ENCODE measurements around the gene CHP1. TPM values are rescaled to one million over a fixed set of nuclear protein-coding genes. Genes with fewer than 3 reads are reported as not detected.
A peak's percentile ranks its signal among the peaks of the same experiment; 100 is the strongest.
"Not testable (repeated sequence)": the region's sequence is repeated elsewhere in the genome, so short reads cannot be mapped to it uniquely, and the experiment has no call there.

The CHP1 gene
- total RNA-seq, 4 donors from 2014 or later, result 77.9 to 168 (median 132) TPM

DNA sequence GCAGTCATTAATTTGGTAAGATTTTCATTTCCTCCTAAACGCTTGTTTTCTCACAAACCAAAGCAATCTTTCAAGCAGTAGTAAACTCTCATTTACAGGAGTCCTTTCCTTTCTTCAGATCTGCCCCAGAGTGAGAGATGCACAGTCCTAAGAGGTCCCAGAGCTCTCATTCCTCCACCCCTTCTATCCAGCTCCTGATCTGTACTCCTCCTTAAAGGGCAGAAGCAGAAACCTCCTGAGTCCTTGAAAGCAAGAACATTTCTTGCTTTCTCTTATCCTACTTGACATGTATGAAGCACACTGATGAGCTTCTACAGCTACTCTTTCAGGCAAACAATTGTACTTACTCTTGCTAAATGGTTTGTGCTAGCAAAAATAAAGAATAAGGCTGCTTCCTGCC lies 12.2 kb upstream of the CHP1 start:
- Histone ChIP-seq H3K4me3 (no peak overlapping the region), H3K36me3 (no peaks in the 10 kb centered on the region), H3K9me3 (no peaks in the 10 kb centered on the region), H3K27me3 (peaks cover 0 to 15% of the 10 kb centered on the region in 2 donors), H3K4me1 (no peaks in the 10 kb centered on the region), H3K27ac (no peak overlapping the region)
- TF ChIP-seq, protein P1, sequence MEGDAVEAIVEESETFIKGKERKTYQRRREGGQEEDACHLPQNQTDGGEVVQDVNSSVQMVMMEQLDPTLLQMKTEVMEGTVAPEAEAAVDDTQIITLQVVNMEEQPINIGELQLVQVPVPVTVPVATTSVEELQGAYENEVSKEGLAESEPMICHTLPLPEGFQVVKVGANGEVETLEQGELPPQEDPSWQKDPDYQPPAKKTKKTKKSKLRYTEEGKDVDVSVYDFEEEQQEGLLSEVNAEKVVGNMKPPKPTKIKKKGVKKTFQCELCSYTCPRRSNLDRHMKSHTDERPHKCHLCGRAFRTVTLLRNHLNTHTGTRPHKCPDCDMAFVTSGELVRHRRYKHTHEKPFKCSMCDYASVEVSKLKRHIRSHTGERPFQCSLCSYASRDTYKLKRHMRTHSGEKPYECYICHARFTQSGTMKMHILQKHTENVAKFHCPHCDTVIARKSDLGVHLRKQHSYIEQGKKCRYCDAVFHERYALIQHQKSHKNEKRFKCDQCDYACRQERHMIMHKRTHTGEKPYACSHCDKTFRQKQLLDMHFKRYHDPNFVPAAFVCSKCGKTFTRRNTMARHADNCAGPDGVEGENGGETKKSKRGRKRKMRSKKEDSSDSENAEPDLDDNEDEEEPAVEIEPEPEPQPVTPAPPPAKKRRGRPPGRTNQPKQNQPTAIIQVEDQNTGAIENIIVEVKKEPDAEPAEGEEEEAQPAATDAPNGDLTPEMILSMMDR (IDR thresholded peaks at IDR 0.05), result no peak
- TF ChIP-seq POLR2A (IDR thresholded peaks at IDR 0.05) (no peak), EP300 (IDR thresholded peaks at IDR 0.05) (no peak)
- WGBS, 2 donors, result 38 to 41% methylated on average over 1 of the region's 1 CpG
- DNase-seq (ENCODE audit: low spot score in 2 of 2), result no peak

DNA sequence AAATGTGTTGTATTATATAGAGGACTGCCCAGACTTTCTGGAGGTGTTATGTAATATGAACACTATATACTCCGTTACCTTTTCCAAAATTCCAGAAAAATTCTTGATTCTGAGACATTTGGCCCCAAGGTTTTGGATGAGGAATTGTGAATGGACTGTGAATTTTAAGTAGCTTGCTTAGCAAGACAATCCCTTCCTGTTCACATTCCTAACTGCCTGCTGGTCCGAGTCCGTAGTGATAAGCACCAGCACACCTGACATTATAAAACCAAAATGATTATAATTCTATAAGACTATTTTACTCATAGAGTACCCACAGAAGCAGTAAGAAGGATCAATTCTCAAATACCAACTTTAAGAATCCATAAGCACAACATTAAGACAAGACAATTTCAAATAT lies 11.7 kb upstream of the CHP1 start:
- Histone ChIP-seq H3K9me3 (no peaks in the 10 kb centered on the region), H3K4me1 (no peaks in the 10 kb centered on the region), H3K36me3 (no peaks in the 10 kb centered on the region), H3K27me3 (peaks cover 0 to 11% of the 10 kb centered on the region in 2 donors), H3K27ac (no peak overlapping the region), H3K4me3 (no peak overlapping the region)
- no peak for DNase-seq (ENCODE audit: low spot score in 2 of 2)
- TF ChIP-seq, protein P1 (IDR thresholded peaks at IDR 0.05), result no peak
- TF ChIP-seq EP300 (IDR thresholded peaks at IDR 0.05), result no peak
- no peak for TF ChIP-seq POLR2A (IDR thresholded peaks at IDR 0.05)
- WGBS, 2 donors, result 62 to 65% methylated on average over 3 of the region's 3 CpGs

GRCh38 chr15:41230345-41230649 lies 771 bp upstream of the CHP1 start:
- no peaks in the 10 kb centered on the region for H3K36me3 ChIP-seq
- no peaks in the 10 kb centered on the region for H3K27me3 ChIP-seq
- DNase-seq (ENCODE audit: low spot score in 2 of 2), result no peak
- WGBS, 2 donors, result 28 to 32% methylated on average over 10 of the region's 10 CpGs
- H3K4me3 ChIP-seq, result peak overlapping the region; percentile 70 to 98 (median 90)
- H3K9me3 ChIP-seq, result no peaks in the 10 kb centered on the region
- peak overlapping the region in 3 of 4 donors; percentile 91 to 96 (median 92) for H3K27ac ChIP-seq
- H3K4me1 ChIP-seq, result peaks cover 0 to 28% (median 10%) of the 10 kb centered on the region in 4 donors
- no peak for TF ChIP-seq POLR2A (IDR thresholded peaks at IDR 0.05)
- TF ChIP-seq, protein P1 (IDR thresholded peaks at IDR 0.05), result no peak
- TF ChIP-seq EP300 (IDR thresholded peaks at IDR 0.05), result no peak

GRCh38 chr15:41231422-41232226 lies 556 bp downstream of the CHP1 start:
- H3K4me3 ChIP-seq, result peak overlapping the region; percentile 70 to 98 (median 90)
- H3K4me1 ChIP-seq, result peaks cover 0 to 28% (median 10%) of the 10 kb centered on the region in 4 donors
- H3K27ac ChIP-seq, result peak overlapping the region; percentile 88 to 96 (median 92)
- H3K27me3 ChIP-seq, result no peaks in the 10 kb centered on the region
- peaks cover 0 to 2% (median 0%) of the 10 kb centered on the region in 3 donors for H3K36me3 ChIP-seq
- WGBS, 2 donors, result 2 to 4% methylated on average over 28 of the region's 28 CpGs
- TF ChIP-seq POLR2A (IDR thresholded peaks at IDR 0.05) (no peak), EP300 (IDR thresholded peaks at IDR 0.05) (no peak)
- TF ChIP-seq, protein P1 (IDR thresholded peaks at IDR 0.05), result no peak
- no peaks in the 10 kb centered on the region for H3K9me3 ChIP-seq
- DNase-seq (ENCODE audit: low spot score in 2 of 2), result no peak

DNA sequence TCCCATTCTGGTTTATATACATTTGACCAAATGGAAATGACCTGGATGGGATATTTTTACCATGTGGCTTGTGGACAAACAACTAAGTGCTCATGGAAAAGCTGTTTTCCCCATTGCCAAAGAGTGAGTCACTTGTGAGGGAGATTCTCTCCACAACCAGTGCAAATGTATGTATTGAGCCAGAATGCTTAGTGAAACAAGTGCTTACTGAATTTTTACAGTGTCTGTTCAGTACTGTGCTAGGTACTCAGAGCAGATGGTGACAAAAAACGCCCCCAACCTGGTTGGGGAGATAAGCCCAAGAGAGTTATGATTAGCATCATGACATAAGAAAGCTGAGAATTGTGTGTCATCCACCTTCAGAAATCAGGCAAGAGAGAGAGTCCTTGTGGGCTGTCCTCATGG lies 2.3 kb downstream of the CHP1 start:
- Histone ChIP-seq H3K4me1 (peaks cover 0 to 28% (median 10%) of the 10 kb centered on the region in 4 donors), H3K27me3 (no peaks in the 10 kb centered on the region), H3K36me3 (peaks cover 0 to 2% (median 0%) of the 10 kb centered on the region in 3 donors), H3K9me3 (no peaks in the 10 kb centered on the region), H3K27ac (no peak overlapping the region), H3K4me3 (no peak overlapping the region)
- DNase-seq (ENCODE audit: low spot score in 2 of 2), result no peak
- TF ChIP-seq, protein P1 (IDR thresholded peaks at IDR 0.05), result no peak
- TF ChIP-seq EP300 (IDR thresholded peaks at IDR 0.05) (no peak), POLR2A (IDR thresholded peaks at IDR 0.05) (no peak)
- WGBS, 2 donors, result 86 to 96% methylated on average over 1 of the region's 1 CpG

DNA sequence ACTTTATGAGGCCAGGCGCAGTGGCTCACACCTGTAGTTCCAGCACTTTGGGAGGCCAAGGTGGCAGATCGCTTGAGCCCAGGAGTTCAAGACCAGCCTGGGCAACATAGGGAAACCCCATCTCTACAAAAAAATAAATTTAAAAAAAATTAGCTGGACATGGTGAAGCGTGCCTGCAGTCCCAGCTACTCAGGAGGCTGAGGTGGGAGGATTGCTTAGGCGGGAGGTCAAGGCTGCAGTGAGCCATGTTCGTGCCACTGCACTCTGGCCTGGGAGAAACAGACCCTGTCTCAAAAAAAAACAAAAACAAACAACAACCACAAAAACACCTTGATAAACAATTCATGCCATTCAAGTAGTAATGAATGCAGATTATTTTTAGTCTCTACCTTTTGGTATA lies 4.2 kb downstream of the CHP1 start:
- not testable (repeated sequence) for H3K27me3 ChIP-seq; H3K9me3 ChIP-seq; DNase-seq (ENCODE audit: low spot score in 2 of 2); H3K27ac ChIP-seq; H3K36me3 ChIP-seq; H3K4me3 ChIP-seq
- WGBS, 2 donors, result 93 to 96% methylated on average over 5 of the region's 5 CpGs
- H3K4me1 ChIP-seq, result peaks cover 0 to 27% (median 9%) of the 10 kb centered on the region in 4 donors
